NCI-H2227 treated with DMSO at 0.1 percent for 48 hours (cell line): ENCODE results near the gene DIPK1B.

Source experiments
- DNase-seq: peaks from one replicate; lab custom pipeline; 2025; lab: John Stamatoyannopoulos, UW

DIPK1B gene

DNA sequence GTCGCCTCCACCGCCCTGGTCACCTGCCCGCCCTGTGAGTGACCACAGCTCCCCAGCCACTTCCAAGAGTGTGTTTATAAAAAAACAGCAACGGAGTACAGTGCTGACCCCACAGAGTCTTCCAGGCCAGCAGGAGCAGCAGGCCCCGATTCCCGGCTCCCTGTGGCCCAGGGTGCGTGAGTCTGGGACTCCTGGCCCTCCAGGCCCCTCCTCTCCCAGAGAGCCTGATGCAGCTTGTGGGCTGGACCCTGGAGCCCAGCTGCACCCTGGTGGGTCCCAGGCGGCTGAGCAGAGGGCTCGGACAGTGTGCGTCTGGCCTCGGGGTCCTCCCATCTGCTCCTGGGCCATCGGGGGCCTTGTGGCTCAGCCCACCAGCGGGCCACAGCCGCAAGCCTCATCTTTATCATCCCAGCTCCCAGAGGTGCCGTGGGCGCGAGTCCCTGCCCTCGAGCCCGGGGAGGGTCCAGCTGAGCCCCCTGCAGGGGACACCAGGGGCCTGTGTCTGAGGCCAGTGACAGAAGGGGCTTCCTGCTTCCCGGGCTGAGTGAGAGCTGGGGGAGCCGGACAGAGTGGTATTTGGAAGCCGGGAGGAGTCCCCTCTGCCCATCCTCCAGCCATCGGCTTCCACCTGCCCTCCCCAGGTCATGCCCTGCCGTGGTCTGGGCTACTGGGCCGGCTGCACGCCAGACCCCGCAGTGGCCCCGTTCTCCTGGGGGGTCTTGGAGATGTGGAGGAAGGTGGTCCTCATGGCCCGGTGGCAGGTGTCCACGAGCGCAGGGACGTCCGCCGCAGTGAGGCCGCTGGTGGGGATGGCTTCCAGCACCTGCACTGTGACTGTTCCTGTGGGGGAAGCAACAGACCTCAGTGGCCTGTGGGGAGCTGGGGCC is 39.0 kb upstream of the DIPK1B start:
- no peak for DNase-seq

DNA sequence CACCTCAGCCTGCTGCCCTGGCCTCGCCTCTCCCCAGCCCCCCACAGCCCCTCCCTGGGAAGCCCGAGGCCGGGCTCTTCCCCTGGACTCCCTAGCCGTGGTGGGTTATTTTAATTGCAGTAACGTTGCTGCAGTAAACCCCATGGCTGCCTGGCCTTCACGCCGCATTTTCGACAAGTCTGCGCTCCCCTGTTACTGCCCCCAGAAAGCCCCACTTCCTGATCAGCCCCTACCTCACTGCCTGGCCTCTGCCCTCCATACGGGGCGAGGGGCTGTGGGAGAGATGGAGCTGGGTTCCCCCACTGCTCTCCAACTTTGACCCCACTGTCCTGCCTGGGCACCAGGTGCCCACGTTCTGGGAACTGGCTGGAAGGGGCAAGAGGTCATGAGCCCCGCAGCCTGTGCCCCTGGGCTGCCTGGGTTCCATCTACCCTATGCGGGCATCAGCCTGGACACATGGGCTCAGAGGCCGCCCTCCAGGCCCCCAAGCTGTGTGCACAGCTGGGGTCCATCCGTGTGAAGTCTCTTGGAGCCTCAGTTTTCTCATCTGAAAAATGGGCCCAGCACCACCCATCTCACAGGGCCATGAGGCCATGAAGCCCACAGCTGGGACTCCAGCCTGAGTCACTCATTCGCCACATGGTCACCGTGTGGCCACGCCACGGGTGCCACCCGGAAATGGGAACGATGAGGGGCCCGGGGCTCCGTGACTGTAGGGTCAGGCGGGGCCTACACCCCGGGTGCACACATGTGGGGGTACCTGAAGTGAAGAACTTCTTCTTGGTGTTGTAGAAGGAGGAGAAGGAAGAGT is 38.2 kb upstream of the DIPK1B start:
- no peak for DNase-seq

DNA sequence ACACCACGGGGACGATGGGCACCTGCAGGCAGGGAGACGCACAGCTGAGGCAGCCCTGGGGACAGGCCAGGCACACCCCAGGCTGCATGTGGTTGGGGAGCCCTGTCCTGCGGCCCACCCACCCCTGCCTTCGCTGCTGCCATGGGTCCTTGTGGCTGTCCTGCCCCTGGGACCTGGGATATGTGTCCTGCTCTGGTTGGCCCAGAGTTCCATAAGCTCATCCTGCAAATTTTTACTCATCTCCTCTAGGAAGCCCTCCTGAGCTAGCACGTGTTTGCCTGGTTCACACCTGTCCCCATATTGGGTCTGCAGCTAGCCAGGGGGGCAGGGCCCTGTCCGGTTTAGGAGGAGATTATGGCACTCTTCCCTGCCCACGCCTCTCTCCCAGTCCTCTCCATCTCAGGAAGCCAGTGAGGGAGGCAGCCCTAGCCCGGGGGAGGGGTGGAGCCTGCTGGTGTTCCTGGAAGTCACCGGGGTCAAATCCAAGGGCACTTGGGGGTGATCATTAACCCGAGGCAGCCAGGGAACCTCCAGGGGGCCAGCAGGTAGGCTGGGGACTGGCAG is 37.5 kb upstream of the DIPK1B start:
- DNase-seq, result no peak

DNA sequence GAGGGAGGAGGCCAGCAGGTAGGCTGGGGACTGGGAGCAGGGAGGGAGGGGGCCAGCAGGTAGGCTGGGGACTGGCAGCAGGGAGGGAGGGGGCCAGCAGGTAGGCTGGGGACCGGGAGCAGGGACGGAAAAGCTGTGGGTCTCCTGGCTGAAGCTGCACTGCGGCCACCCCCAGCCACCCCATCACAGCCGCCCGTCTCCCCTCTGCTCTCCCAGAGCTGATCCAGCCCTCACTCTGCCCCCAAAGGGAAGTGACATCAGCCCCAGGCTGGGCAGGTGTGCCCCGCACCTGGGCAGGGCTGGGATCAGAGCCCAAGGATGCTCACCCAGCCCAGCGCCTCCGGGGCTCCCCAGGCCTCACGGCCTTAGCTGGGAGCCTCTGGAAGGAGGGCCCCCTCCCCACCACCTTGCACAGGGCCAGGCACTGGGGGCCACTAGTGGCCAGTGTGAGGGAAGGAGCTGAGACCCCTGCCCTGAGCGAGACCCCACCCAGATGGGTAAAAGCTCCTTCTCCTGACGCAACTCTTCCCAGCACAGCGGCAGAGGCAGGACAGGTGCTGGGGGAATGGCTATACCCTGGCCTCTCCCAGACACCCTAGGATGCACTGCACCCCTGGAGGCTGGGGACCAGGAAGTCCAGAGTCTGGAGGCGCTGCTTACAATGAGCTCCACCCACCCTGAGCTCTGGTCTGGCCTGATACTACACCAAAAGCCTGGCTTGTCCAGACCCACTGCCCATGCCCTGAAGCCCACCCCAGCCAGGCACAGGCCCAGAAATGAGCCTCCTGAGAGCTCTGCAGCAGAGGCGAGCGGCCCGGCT is 36.7 kb upstream of the DIPK1B start:
- DNase-seq, result no peak

DNA sequence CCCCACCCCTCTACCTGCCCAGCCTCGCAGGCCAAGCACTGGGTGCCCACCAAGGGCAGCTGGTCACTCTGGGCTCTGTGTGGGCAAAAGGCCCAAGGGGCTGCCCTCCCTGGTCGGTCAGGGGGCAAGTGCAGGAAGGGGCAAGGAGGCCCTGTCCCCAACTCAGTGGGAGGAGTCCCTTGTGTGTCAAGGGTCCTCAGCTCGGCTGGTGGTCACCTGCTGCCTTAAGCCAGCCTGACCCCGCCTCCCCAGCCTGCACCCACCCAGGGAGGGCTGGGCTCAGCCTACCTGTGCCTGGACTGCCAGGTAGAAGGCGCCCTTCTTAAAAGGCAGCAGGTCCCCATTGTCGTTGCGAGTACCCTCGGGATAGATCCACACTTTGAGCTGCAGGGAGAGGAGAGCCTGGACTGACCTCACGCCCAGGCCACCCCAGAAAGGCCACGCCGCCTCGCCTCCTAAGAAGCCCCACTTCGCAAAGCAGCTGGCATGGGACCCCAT is 36.0 kb upstream of the DIPK1B start:
- DNase-seq, result no peak

DNA sequence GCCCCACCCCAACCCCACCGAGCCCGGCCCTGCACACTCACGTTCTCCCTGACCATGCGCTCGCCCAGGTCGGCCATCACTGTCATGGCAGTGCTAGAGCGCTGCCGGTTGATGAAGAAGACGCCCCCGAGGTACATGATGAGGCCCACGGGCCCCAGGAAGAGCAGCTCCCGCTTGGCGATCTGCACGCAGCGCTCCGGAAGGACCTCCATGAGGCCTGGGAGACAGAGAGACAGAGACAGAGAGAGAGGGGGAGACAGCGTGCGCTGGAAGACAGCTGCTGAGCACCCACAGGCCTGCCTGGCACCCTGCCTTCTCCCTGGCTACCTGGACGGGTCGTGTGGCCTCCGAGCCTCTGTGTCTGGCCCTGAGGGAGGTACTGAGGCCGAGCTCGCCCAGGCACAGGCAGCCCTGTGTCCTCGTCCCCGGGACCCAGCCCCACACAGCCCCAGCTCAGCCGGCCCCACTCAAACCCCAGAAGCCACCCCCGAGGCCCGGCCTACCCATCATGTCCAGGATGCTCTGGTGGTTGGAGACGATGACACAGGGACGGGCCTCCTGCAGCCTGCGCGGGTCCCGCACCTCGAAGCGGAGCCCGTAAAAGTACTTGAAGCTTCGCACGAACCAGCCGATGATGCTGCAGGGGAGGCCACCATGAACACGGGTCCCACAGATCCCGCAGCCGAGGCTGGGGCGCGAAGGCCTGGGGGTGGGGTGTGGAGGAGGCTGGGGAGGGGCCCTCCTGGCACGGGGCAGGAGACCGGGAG is 35.3 kb upstream of the DIPK1B start:
- no peak for DNase-seq

DNA sequence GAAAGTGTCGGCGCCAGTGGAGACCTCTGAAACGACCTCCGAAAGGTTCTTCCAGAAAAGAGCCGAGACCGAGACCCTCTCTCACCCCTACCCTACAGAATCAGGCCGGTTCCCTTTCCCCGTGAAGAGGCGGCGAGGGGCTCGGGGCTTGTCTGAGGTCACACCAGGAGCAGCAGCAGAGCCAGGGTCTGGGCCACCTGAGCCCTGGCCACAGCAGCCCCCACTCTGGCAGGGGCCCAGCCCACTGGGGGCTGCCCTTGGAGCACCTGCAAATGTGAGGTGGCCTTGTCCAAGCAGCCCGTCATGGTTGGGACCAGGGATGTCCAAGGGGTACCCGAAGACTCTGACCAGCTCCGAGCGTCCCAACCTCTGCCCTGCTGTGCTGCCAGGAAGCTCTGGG is 34.3 kb upstream of the DIPK1B start:
- no peak for DNase-seq

DNA sequence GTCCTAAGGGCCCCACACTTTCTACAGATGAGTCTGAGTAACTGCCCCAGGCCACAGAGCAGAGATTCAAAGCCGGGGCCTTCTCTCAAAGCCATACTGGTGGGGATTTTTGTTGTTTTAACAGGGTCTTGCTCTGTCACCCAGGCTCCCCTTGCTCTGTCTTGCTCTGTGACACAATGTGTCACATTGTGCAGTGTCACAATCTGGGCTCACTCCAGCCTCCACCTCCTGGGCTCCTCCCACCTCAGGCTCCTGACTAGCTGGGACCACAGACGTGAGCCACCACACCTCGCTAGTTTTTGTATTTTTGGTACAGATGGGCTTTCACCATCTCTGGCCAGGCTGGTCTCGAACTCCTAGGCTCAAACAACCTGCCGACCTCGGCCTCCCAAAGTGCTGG is 33.7 kb upstream of the DIPK1B start:
- DNase-seq, result no peak

DNA sequence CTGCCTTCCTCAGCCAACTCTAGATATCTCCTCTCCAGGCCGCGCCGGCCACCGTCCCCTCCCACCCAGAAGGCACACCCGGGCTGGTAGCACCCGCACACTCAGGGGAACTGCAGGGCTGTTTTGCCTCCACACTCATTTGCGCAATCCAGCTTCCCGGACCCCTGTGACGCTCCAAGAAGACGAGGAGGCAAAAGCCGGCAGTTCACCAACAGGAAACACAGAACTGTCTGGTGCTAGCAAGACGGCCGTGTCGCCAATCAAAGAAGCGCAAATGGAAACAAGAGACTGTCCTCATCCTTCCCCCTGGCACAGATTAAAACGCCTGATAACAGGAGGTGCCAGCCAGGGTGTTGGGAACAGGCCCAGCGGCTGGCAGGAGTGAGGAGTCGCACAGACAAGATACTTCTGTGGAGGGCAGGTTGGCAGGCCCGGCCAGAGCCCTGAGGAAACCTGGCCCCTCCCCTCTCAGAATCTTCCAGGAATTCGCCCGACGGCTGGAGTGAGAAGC is 32.9 kb upstream of the DIPK1B start:
- DNase-seq, result no peak

DNA sequence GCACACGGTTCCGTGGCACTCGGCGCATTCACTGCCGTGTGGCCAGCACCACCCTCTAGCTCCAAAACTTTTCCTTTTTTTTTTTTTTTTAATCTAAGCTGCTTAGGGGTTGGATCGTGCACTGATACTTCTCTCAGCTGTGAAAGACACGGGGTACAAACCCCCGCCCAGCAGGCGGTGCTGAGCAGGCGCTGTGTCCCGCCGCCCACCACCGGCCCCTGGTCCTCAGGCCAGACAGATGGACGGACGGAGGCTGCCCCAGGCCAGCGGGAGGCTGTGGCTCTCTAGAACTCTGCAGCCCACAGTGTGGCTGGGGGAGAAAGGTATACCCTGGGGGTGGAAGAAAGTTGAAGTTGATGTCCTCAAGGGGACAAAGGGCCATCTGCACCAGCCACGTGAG is 31.3 kb upstream of the DIPK1B start:
- DNase-seq, result no peak

DNA sequence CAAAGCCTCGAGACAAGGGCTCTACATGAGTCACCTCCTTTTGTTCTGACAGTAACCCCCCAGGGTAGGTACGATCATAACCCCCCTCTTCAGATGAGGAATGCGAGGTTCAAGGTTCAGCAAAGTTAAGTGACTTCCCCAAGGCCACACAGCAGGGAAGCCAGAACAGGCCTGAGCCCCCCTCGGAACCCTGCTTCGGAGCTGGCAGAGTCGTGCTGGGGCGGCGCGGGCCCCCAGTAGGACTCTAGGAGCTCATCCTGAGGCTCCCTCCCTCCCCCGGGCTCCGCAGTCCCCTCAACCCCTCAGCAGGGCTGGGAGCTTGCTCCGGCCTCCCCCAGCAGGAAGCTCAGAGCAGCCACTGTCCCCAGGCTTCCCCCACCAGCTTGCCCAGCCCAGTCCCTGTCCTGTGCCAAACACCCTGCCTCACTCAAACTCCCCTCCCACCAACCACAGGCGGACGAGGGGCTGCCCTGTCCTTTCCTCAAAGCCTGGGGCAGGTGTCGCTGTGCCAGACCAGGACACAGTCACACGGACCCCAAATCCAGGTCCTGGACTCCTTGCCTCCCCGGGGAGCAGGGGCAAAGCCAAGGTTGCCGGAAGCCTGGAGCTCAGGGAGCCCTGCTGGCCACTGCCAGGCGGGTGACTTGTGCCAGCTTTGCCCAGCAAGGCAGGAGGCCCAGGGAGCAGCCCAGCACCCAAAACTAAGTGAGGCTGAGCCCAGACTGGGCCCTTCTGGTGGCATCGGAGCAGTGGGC is 30.2 kb upstream of the DIPK1B start:
- no peak for DNase-seq

DNA sequence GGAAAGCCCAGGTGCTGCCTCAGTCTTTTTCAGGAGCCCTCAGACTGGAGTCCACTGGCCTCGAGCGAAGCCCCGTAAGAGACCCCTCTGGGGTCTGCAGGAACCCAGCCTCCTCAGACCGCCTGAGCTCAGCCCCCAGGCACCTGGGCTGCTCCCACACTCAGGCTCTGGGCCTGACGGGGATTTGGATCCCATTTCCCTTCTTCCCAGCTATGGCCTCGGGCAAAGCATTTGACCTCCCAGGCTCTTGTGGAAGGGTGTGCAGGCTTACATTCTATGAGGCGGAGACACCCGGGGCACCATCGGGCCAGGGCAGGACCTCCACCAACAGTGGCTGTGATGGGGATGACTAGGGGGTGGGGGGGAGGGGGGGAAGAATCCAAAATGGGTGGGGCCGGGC is 29.7 kb upstream of the DIPK1B start:
- no peak for DNase-seq

DNA sequence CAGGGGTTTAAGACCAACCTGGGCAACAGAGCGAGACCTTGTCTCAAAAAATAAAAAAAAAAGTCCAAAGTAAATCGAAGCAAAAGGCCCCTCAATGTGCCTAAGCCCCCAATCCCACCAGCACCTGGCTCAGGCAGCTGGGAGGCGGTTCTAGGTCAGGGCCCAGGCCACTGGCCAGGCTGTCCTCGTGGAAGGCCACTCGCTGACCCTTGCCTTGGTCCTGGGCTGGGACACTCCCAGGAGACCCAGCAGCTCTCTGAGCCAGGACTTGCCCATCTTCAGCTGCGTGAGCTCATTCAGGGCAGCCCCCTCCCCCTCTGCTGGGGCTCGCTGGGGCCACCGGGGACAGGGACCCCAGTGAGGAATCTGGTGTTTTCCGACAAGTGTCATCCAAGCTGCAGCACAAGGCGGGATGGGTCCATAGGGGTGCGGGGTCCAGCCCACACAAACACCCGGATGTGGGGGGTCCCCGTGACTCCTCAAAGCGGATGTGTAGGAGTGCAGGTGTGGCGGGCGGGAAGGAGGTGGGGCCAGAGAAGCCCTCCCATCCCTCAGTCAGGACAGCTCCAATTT is 29.1 kb upstream of the DIPK1B start:
- no peak for DNase-seq

DNA sequence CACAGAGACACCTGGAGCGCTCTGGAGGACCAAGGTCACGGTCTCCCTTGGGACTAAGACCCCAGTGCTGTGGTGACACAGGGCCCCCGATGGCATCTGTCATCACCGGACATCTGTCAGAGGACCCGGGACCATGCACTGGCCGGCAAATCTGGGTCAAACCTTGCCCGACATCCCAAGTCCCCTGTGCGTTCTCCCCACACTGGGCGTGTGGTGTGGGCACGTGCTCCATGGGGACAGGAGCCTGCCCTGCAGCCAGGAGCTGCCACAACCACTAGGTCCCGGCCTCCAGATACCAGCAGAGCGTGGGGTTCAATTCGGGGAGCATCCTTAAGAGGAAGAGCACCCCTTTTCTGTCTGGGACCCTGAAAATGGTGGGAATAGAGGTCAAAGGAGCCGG is 28.6 kb upstream of the DIPK1B start:
- DNase-seq, result no peak

DNA sequence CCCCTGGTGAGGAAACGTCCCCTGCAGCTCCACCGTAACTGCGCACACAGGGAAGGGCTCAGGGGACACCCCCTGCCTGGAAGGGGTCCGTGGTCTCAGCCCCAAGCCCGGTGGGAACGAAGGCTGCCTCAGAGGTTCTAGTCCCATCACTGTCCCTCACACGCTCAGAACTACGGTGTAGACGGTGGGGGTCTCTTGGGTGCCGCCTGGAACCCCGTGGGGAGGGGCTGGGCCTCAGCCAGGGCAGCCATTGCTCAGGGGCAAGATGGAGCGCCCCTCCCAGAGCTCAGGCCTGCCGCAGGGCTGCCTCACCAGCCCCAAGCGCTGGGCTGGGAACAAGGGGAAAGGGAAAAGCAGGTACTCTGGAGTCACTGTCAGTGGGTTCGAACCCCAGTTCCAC is 28.0 kb upstream of the DIPK1B start:
- no peak for DNase-seq

DNA sequence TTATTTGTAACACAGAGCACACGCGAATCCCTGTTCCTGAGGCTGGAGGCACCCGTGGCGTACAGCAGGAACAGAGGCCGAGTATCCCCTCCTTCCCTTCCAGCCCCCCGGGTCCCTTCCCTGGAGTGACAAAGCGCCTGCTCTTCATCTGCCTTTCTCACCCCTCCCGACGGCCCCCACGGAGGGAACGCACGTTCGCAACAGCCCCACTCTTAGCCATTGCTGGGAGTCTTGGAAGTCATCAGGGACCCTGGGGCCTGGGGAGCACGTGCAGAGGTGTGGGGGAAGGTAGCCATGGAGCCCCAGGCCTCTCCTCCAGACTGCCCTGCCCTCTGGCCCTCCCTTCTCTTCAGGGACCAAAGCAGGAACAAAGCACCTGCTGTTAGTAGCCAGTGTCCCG is 27.6 kb upstream of the DIPK1B start:
- DNase-seq, result no peak

DNA sequence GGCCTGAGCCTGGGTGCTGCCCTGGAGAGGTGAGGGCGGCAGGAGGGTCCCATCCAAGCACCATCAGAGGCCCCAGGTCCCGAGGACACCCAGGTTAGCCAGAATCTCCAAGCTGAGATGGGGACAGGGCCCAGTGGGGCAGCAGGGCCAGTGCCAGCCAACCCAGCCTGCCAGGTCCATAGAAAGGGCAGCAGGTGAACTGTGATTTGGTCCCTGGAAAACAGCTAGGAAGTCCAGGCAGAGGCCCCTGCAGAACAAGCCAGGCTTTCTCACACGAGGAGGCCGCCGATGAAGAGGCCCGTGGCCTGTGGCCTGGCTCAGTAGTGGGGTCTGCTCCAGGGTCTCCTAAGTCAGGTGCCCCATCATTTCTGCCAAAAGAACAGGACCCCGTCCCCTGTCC is 27.2 kb upstream of the DIPK1B start:
- no peak for DNase-seq

DNA sequence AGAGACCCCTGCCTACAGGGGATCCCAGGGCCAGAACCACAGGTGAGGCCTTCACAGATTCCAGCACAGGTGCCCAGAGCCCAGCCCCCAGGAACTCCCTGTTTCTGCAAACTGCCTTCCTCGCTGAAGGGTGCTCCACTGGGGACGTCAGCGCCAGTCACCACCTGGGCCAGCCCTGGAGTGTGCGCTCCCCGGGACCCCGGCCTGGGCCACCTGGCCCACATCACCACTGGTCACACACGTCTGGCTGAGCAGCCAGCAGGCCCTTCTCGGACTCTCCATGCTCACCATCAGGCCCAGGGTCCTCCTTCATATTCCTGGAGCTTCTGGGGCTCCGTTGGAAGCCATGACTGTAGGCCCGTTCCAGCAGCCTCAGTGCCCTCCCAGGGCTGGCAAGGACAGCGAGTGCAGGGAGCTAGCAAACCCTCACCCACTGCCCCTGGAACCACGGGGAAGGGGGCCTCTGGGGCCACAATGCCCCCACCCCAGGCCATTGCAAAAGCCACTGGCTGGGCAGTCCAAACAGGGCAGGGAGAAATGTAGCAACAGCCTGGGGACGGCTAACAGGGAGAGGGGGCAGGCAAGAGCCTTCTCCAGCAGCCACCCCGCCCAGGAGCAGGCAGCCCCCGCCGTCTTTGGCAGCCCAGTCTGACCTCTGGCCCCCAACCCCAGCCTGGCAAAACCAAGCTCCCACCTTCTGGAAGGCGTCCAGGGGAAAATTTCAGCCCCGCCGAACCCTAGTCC is 26.4 kb upstream of the DIPK1B start:
- no peak for DNase-seq

DNA sequence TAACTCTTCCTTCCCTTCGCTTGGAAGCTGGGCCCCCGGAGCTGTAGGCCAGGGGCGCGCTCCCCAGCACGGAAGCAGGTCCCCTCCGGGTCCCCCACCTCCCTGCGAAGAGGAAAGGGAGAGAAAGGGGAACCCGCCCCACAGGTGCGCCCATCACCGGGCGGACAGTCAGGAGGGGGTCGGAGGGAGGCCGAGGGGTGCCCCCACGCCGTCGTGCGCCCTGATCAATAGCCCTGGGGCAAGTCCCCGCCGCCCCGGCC is 25.9 kb upstream of the DIPK1B start:
- no peak for DNase-seq
